OCI-LY1 (cell line): ENCODE results near the gene PDGFA.

Experiments
- H2AFZ ChIP-seq: fragments of 200-600 bp; sonication (generic), shearing (Covaris generic); 2 replicates; pipeline ENCODE4 v1.6.0; 2014; ENCODE audit warnings: antibody characterized with exemption, mild to moderate bottlenecking, low read length
- H3F3A ChIP-seq: fragments of 200-600 bp; sonication (generic), shearing (Covaris generic); 2 replicates; pipeline ENCODE4 v1.6.0; 2014; ENCODE audit warnings: mild to moderate bottlenecking, antibody characterized with exemption, low read length, moderate library complexity; ENCODE audit not compliant: insufficient read depth
- H3K27ac ChIP-seq: fragments of 200-600 bp; sonication (generic); 2 replicates; pipeline ENCODE4 v1.5.1; 2014; ENCODE audit warnings: low read length, mixed run types, mild to moderate bottlenecking, low read depth; ENCODE audit not compliant: poor library complexity, severe bottlenecking
- H3K27me3 ChIP-seq: fragments of 200-600 bp; sonication (generic); 2 replicates; pipeline ENCODE4 v1.6.0; 2014; ENCODE audit warnings: antibody characterized with exemption, mild to moderate bottlenecking, low read length, moderate library complexity; ENCODE audit not compliant: insufficient read depth
- H3K36me3 ChIP-seq: fragments of 200-600 bp; sonication (generic); 2 replicates; pipeline ENCODE4 v1.6.1; 2014; ENCODE audit warnings: mild to moderate bottlenecking, antibody characterized with exemption, low read length, moderate library complexity, mixed read lengths; ENCODE audit not compliant: insufficient read depth
- H3K4me1 ChIP-seq: fragments of 200-600 bp; sonication (generic); 2 replicates; pipeline ENCODE4 v1.5.1; 2014; ENCODE audit warnings: mild to moderate bottlenecking, low read length, moderate library complexity; ENCODE audit not compliant: insufficient read depth, severe bottlenecking
- H3K4me2 ChIP-seq: fragments of 200-600 bp; sonication (generic), shearing (Covaris generic); 2 replicates; pipeline ENCODE4 v1.6.1; 2014; ENCODE audit warnings: low read length
- H3K4me3 ChIP-seq: fragments of 200-600 bp; sonication (generic); 2 replicates; pipeline ENCODE4 v1.5.1; 2014; ENCODE audit warnings: low read length, low read depth, mild to moderate bottlenecking, mixed read lengths; ENCODE audit not compliant: poor library complexity, severe bottlenecking
- H3K79me2 ChIP-seq: fragments of 200-600 bp; shearing (Covaris generic); 2 replicates; pipeline ENCODE4 v1.6.1; 2016; ENCODE audit warnings: mixed run types, low read length, mixed read lengths; ENCODE audit not compliant: insufficient read depth
- H3K9ac ChIP-seq: fragments of 200-600 bp; sonication (generic), shearing (Covaris generic); 2 replicates; pipeline ENCODE4 v1.6.1; 2014; ENCODE audit warnings: mild to moderate bottlenecking, low read length, mixed read lengths
- H3K9me2 ChIP-seq: fragments of 200-600 bp; sonication (generic), shearing (Covaris generic); 2 replicates; pipeline ENCODE4 v1.6.1; 2014; ENCODE audit warnings: low read depth, mild to moderate bottlenecking, low read length, mixed read lengths
- H3K9me3 ChIP-seq: fragments of 200-600 bp; shearing (Covaris generic); 2 replicates; pipeline ENCODE4 v1.6.1; 2014; ENCODE audit warnings: low read length, mixed read lengths
- H4K20me1 ChIP-seq: fragments of 200-600 bp; sonication (generic), shearing (Covaris generic); 2 replicates; pipeline ENCODE4 v1.6.0; 2016; ENCODE audit warnings: mild to moderate bottlenecking, low read length; ENCODE audit not compliant: insufficient read depth
- EZH2 ChIP-seq: fragments of 200-600 bp; sonication (generic), shearing (Covaris generic); IDR thresholded peaks from 2 replicates; pipeline ENCODE4 v1.8.0; 2017; ENCODE audit warnings: borderline replicate concordance, mixed run types, mild to moderate bottlenecking, antibody characterized with exemption, low read length, moderate library complexity, mixed read lengths
- TF ChIP-seq, protein P1 (sequence below): fragments of 200-600 bp; sonication (generic), shearing (Covaris generic); IDR thresholded peaks from 2 replicates; pipeline ENCODE4 v1.5.1; 2017; ENCODE audit warnings: mild to moderate bottlenecking, antibody characterized with exemption, low read length, moderate library complexity, mixed read lengths

Gene PDGFA

DNA sequence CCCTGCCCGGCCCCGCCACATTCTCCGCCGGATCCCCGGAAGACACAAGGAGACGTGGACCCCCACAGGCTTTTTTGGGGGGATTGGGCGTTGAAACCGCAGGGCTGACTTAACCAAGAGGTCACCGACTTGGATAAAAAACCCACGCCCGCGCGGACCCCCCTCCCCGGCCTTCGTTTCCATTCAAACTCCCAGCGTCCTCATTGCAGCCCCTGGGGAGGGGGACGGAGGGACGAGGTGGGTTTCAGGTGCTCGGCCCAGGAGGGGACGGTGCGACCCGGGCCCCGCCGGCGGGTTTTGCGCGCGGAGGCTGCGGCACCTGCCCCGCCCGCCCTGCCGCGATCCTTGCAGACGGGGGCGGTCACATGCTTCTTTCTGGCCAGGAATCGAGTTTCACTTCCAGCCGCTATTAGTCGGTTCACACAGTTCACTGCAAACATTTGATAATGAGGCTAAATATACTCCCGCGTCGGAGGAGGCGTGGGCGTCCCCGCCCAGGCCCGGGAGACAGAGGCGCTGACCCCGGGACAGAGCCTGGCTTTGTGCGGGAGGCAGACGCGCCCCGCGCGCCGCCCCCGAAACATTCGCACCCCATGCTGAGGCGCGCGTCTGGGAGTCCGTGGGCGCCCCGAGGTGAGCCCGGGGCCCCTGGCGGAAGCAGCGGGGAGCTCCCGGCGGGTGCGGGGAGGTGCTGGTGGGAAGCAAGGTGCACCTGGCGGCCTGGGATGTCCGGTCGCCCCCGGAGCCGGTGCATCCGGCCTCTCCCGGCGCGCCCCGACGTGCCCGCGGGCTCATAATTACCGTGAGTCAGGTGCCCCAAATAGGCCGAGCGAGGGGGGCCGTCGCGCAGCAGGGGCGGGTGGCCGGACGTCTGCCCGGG, 2.7 kb upstream of the PDGFA start:
- no peaks in the 10 kb centered on the region; the same call in 1 of the 2 replicates for H3K36me3 ChIP-seq
- H3F3A ChIP-seq: no peaks in the 10 kb centered on the region
- TF ChIP-seq EZH2: no peak
- TF ChIP-seq, protein P1, sequence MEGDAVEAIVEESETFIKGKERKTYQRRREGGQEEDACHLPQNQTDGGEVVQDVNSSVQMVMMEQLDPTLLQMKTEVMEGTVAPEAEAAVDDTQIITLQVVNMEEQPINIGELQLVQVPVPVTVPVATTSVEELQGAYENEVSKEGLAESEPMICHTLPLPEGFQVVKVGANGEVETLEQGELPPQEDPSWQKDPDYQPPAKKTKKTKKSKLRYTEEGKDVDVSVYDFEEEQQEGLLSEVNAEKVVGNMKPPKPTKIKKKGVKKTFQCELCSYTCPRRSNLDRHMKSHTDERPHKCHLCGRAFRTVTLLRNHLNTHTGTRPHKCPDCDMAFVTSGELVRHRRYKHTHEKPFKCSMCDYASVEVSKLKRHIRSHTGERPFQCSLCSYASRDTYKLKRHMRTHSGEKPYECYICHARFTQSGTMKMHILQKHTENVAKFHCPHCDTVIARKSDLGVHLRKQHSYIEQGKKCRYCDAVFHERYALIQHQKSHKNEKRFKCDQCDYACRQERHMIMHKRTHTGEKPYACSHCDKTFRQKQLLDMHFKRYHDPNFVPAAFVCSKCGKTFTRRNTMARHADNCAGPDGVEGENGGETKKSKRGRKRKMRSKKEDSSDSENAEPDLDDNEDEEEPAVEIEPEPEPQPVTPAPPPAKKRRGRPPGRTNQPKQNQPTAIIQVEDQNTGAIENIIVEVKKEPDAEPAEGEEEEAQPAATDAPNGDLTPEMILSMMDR: no peak
- no peaks in the 10 kb centered on the region for H3K79me2 ChIP-seq
- H3K4me1 ChIP-seq: no peaks in the 10 kb centered on the region
- no peaks in the 10 kb centered on the region for H4K20me1 ChIP-seq
- no peaks in the 10 kb centered on the region for H3K9me3 ChIP-seq
- no peak overlapping the region for H2AFZ ChIP-seq
- H3K9ac ChIP-seq: no peak overlapping the region
- no peak overlapping the region for H3K4me2 ChIP-seq
- H3K27me3 ChIP-seq: 0 out of 2 replicates have a peak, but pooled peaks cover 4% of the 10 kb centered on the region
- no peaks in the 10 kb centered on the region for H3K9me2 ChIP-seq
- no peak overlapping the region for H3K4me3 ChIP-seq
- no peak overlapping the region for H3K27ac ChIP-seq

DNA sequence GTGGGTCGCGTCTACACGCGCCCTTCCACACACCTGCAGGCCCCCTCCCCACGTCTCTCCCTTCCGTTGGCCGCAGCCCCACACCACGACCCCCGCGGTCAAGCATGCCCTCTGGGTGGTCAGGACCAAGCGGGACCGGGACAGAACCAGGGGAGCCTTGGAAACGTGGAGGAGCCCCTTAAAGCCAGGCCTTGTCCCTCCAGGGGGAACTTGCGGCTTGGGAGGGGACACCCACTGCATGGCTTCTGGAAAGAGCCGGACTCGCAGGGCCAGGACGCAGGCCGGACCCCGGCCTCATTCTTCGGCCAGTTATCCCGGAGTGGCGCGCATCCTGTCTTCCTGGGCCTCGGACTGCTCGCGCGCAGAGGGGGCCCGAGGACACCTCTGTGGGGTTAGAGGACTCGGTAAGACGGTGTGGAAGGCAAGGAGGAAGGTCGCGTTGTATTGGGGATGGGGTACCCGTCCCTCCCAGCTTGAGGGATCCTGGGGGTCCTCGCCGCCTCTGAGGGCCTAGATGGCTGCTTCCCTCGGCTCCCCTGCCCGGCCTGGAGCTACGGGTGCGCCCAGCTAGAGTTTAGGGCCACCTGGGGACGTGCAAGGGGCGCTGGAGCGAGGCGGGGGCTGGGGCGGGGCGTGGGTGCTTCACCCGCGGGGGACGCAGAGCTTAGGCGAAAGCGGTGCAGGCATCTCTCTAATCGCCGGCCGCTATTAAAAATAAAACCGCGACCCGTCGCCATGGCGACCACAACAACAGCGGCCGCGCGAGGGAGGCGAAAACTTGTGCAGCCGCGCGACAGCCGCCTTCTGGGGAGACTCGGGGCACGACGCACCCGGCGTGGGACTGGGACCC, 1.8 kb upstream of the PDGFA start:
- Histone ChIP-seq H3K9ac (no peak overlapping the region), H3K4me2 (no peak overlapping the region), H3K4me1 (no peaks in the 10 kb centered on the region), H4K20me1 (no peaks in the 10 kb centered on the region), H3K4me3 (no peak overlapping the region), H3K9me3 (no peaks in the 10 kb centered on the region), H2AFZ (no peak overlapping the region), H3K27me3 (0 out of 2 replicates have a peak, but pooled peaks cover 4% of the 10 kb centered on the region), H3K9me2 (no peaks in the 10 kb centered on the region), H3K79me2 (no peaks in the 10 kb centered on the region), H3F3A (no peaks in the 10 kb centered on the region), H3K36me3 (no peaks in the 10 kb centered on the region), H3K27ac (no peak overlapping the region)
- TF ChIP-seq, protein P1: no peak
- TF ChIP-seq EZH2: no peak

DNA sequence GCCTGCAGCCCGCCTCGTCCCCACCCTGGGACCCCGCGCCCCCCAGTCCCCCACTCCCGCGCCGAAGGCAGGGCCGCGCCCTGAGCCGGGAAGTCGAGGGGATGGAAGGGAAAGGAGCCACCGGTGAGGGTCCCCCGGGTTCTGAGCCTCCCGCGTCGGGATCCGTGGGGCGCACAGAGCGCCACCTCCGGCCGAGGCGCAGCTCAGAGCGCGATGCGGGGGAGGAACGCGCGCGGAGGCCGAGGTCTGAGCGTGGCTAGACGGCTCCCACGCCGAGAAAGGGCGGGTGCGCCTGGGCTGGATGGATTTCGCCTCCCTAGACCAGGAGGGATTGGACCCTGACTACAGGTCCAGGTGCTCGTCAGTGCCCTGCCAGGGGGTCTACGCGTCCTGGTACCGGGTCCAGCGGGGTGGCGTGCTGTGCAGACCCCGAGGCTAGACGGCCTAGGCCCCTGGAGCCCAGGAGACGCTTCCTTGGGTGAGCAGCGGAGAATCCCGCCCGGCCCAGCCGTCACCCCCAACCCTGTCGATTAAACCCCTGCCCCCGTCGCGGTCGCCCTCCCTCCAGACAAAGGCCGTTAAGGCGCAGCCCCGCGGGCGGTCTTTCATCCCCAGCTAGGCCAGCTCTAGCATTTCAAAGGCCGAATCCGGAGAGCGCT, 986 bp upstream of the PDGFA start:
- TF ChIP-seq EZH2: no peak
- TF ChIP-seq, protein P1: no peak
- H3K4me2 ChIP-seq: no peak overlapping the region

More for the DNA sequence above, 986 bp upstream of the PDGFA start:
- Histone ChIP-seq H3K36me3 (no peaks in the 10 kb centered on the region), H3K4me1 (no peaks in the 10 kb centered on the region), H3K27me3 (0 out of 2 replicates have a peak, but pooled peaks cover 4% of the 10 kb centered on the region), H3K79me2 (no peaks in the 10 kb centered on the region), H3K9me3 (no peaks in the 10 kb centered on the region), H2AFZ (no peak overlapping the region), H4K20me1 (no peaks in the 10 kb centered on the region), H3K9ac (no peak overlapping the region), H3K9me2 (no peaks in the 10 kb centered on the region), H3F3A (no peaks in the 10 kb centered on the region), H3K27ac (no peak overlapping the region), H3K4me3 (no peak overlapping the region)
